T-cell (primary cell): ENCODE data around the gene VSTM4. TPM values are rescaled to one million over a fixed set of nuclear protein-coding genes. Genes with fewer than 3 reads are reported as not detected.

ENCODE experiments used
- ATAC-seq, 4 experiments: fragments of 200-7000 bp in 3 of 4; fragments of 150-1000 bp in 1 of 4; cut with Tn5 transposase; replicated peaks in 1 of 4; 1 replicate in 3 of 4; 2 replicates in 1 of 4; pipeline ENCODE4 v1.10.0; 2021; ENCODE audit warnings: moderate library complexity in 3 of 4, mild to moderate bottlenecking in 2 of 4, moderate number of reproducible peaks in 1 of 4
- CTCF ChIA-PET, 2 donors: fragments of 300-600 bp; sonication (Branson Sonifier 250); formaldehyde crosslinking; loops; one replicate each; lab custom pipeline; 2022; ENCODE audit warnings: antibody characterized with exemption in 2 of 2; lab: Charles Lee
- POLR2A ChIA-PET, 2 donors: fragments of 300-600 bp; sonication (Branson Sonifier 250); formaldehyde crosslinking; loops; one replicate each; lab custom pipeline; 2022; ENCODE audit warnings: antibody characterized with exemption in 2 of 2; lab: Charles Lee
- DNase-seq, 35 experiments: peaks; one replicate each; pipeline versions ENCODE4 v3.0.0 to v3.0.0-alpha.2; 2013 to 2023
- H3K27ac ChIP-seq: one replicate; pipeline ENCODE4 v1.5.1; 2013; ENCODE audit warnings: low read length
- H3K27me3 ChIP-seq, 2 experiments: replicated peaks in 1 of 2; 1 replicate in 1 of 2; 2 replicates in 1 of 2; pipeline versions ENCODE4 v1.6.1 to v1.7.0; 2013; ENCODE audit warnings: low read length in 1 of 2, mixed read lengths in 1 of 2; ENCODE audit not compliant: control insufficient read depth in 2 of 2, insufficient read depth in 2 of 2; ENCODE audit errors: extremely low read depth in 1 of 2
- H3K36me3 ChIP-seq, 2 donors: 1 replicate in 1 of 2; 2 replicates in 1 of 2; pipeline versions ENCODE4 v1.6.1 to v1.7.0; 2013; ENCODE audit warnings: low read length in 1 of 2; ENCODE audit not compliant: control insufficient read depth in 2 of 2, insufficient read depth in 1 of 2; ENCODE audit errors: extremely low read depth in 1 of 2
- H3K4me1 ChIP-seq, 2 experiments: 1 replicate in 1 of 2; 2 replicates in 1 of 2; pipeline versions ENCODE4 v1.6.1 to v1.7.0; 2013; ENCODE audit warnings: low read length in 2 of 2, mixed read lengths in 1 of 2; ENCODE audit not compliant: insufficient read depth in 2 of 2, control insufficient read depth in 1 of 2; ENCODE audit errors: extremely low read depth in 1 of 2
- H3K4me3 ChIP-seq, 2 donors: 1 replicate in 1 of 2; 2 replicates in 1 of 2; pipeline versions ENCODE4 v1.5.1 to v1.7.0; 2013; ENCODE audit warnings: mild to moderate bottlenecking in 2 of 2, low read length in 1 of 2, moderate library complexity in 1 of 2; ENCODE audit not compliant: control insufficient read depth in 1 of 2; ENCODE audit errors: extremely low read depth in 1 of 2
- H3K9me3 ChIP-seq: 2 replicates; pipeline ENCODE4 v1.7.0; 2013
- H3K27ac Mint-ChIP-seq, 2 donors: one replicate each; pipeline ENCODE4 v1.8.0; 2020 to 2021; ENCODE audit warnings: mild to moderate bottlenecking in 2 of 2, mixed read lengths in 2 of 2
- H3K27me3 Mint-ChIP-seq, 2 donors: one replicate each; pipeline ENCODE4 v1.8.0; 2021 to 2022; ENCODE audit warnings: mixed read lengths in 2 of 2
- H3K36me3 Mint-ChIP-seq: one replicate; pipeline ENCODE4 v1.8.0; 2021; ENCODE audit warnings: mixed read lengths
- H3K4me1 Mint-ChIP-seq, 3 donors: one replicate each; pipeline ENCODE4 v1.8.0; 2020 to 2022; ENCODE audit warnings: mixed read lengths in 3 of 3, mild to moderate bottlenecking in 1 of 3
- H3K4me3 Mint-ChIP-seq, 3 donors: one replicate each; pipeline ENCODE4 v1.8.0; 2020 to 2022; ENCODE audit warnings: mild to moderate bottlenecking in 3 of 3, mixed read lengths in 3 of 3, moderate library complexity in 3 of 3
- H3K9me3 Mint-ChIP-seq, 3 donors: one replicate each; pipeline ENCODE4 v1.8.0; 2020 to 2022; ENCODE audit warnings: mixed read lengths in 3 of 3
- WGBS: methylation state at CpG from one replicate; pipeline ENCODE4 v1.1.5; 2013; ENCODE audit warnings: missing lambda C conversion rate; ENCODE audit not compliant: insufficient coverage; 5-methylcytosine and 5-hydroxymethylcytosine counted together
- total RNA-seq, 35 experiments: library from RNA in 6 of 35; stranded (reverse) in 6 of 35; fragments of 120-200 nt in 1 of 35; gene quantifications; one replicate each; pipeline versions ENCODE4 v1.2.1 to v1.2.4 and lab custom pipeline; 2013 to 2026

The VSTM4 gene
- total RNA-seq, 5 donors from 2014 or later (not counting 1 experiment from before 2014, with no cell fraction given), result 0.09 to 0.19 (median 0.10) TPM; not detected in 2

GRCh38 chr10:48974510-48975156, 140.7 kb downstream of the VSTM4 start:
- Mint-ChIP-seq H3K4me3 (no peak overlapping the region), H3K9me3 (no peaks in the 10 kb centered on the region), H3K27ac (no peak overlapping the region), H3K27me3 (peaks cover 0 to 6% of the 10 kb centered on the region in 2 donors), H3K36me3 (no peaks in the 10 kb centered on the region), H3K4me1 (no peaks in the 10 kb centered on the region)
- Histone ChIP-seq H3K36me3 (peaks cover 0 to 3% of the 10 kb centered on the region in 2 donors), H3K4me1 (no peaks in the 10 kb centered on the region), H3K4me3 (no peak overlapping the region), H3K27me3 (peaks cover 0 to 15% of the 10 kb centered on the region in 2 experiments), H3K27ac (no peak overlapping the region), H3K9me3 (no peaks in the 10 kb centered on the region)
- no peak for DNase-seq
- no peak for ATAC-seq
- POLR2A ChIA-PET, result no interaction called here
- CTCF ChIA-PET, result no interaction called here
- WGBS, result 93% methylated on average over 10 of the region's 12 CpGs

- ATAC-seq, result no peak
- H3K4me1 Mint-ChIP-seq, result no peaks in the 10 kb centered on the region
- H3K9me3 Mint-ChIP-seq, result no peaks in the 10 kb centered on the region
- no peak for DNase-seq
- H3K4me1 ChIP-seq, result no peaks in the 10 kb centered on the region
- H3K27me3 ChIP-seq, result peaks cover 0 to 24% of the 10 kb centered on the region in 2 experiments
- H3K4me3 Mint-ChIP-seq, result no peak overlapping the region
- H3K27ac Mint-ChIP-seq, result no peak overlapping the region
- no peak overlapping the region for H3K4me3 ChIP-seq
- CTCF ChIA-PET, result no interaction called here
- H3K9me3 ChIP-seq, result no peaks in the 10 kb centered on the region
- H3K27me3 Mint-ChIP-seq, result peaks cover 0 to 6% of the 10 kb centered on the region in 2 donors
- POLR2A ChIA-PET, result no interaction called here
- peaks cover 0 to 3% of the 10 kb centered on the region in 2 donors for H3K36me3 ChIP-seq
- no peak overlapping the region for H3K27ac ChIP-seq
- no peaks in the 10 kb centered on the region for H3K36me3 Mint-ChIP-seq
- WGBS, result 94% methylated on average over 4 of the region's 5 CpGs
Measured at GRCh38 chr10:48973065-48973464, 142.3 kb downstream of the VSTM4 start.

GRCh38 chr10:48970654-48971053, 144.7 kb downstream of the VSTM4 start:
- ATAC-seq, result no peak

GRCh38 chr10:48970046-48970445, 145.3 kb downstream of the VSTM4 start:
- ATAC-seq, result no peak

More at GRCh38 chr10:48970654-48971053, 144.7 kb downstream of the VSTM4 start:
- ChIA-PET CTCF (interaction anchor here in 1 of 2 donors (0.7 kb wide), 1 partner anchor 17 kb away, joined by 3 read pairs; no protein-coding TSS in a partner anchor), POLR2A (no interaction called here)
- peaks cover 0 to 24% of the 10 kb centered on the region in 2 experiments for H3K27me3 ChIP-seq
- Mint-ChIP-seq H3K27me3 (peaks cover 4 to 7% of the 10 kb centered on the region in 2 donors), H3K27ac (no peak overlapping the region), H3K4me1 (no peaks in the 10 kb centered on the region), H3K36me3 (no peaks in the 10 kb centered on the region), H3K4me3 (no peak overlapping the region), H3K9me3 (no peaks in the 10 kb centered on the region)
- no peak for DNase-seq
- H3K4me1 ChIP-seq, result no peaks in the 10 kb centered on the region
- no peaks in the 10 kb centered on the region for H3K9me3 ChIP-seq
- peaks cover 0 to 3% of the 10 kb centered on the region in 2 donors for H3K36me3 ChIP-seq
- no peak overlapping the region for H3K4me3 ChIP-seq
- no peak overlapping the region for H3K27ac ChIP-seq
- no CpG with 5 or more reads among the region's 4 CpGs for WGBS

GRCh38 chr10:48968036-48968435, 147.3 kb downstream of the VSTM4 start:
- H3K9me3 ChIP-seq, result no peaks in the 10 kb centered on the region
- 89% methylated on average over 3 of the region's 3 CpGs for WGBS
- DNase-seq (no peak), ATAC-seq (no peak)
- Mint-ChIP-seq H3K27ac (no peak overlapping the region), H3K9me3 (no peaks in the 10 kb centered on the region), H3K27me3 (peaks cover 4 to 8% of the 10 kb centered on the region in 2 donors), H3K36me3 (no peaks in the 10 kb centered on the region), H3K4me3 (no peak overlapping the region), H3K4me1 (no peaks in the 10 kb centered on the region)
- H3K4me1 ChIP-seq, result no peaks in the 10 kb centered on the region
- peaks cover 0 to 2% of the 10 kb centered on the region in 2 donors for H3K36me3 ChIP-seq
- POLR2A ChIA-PET, result no interaction called here
- peaks cover 0 to 14% of the 10 kb centered on the region in 2 experiments for H3K27me3 ChIP-seq
- no peak overlapping the region for H3K4me3 ChIP-seq
- CTCF ChIA-PET, result no interaction called here
- no peak overlapping the region for H3K27ac ChIP-seq

More at GRCh38 chr10:48970046-48970445, 145.3 kb downstream of the VSTM4 start:
- Histone ChIP-seq H3K4me3 (no peak overlapping the region), H3K27me3 (peaks cover 0 to 22% of the 10 kb centered on the region in 2 experiments), H3K4me1 (no peaks in the 10 kb centered on the region), H3K9me3 (no peaks in the 10 kb centered on the region), H3K36me3 (peaks cover 0 to 3% of the 10 kb centered on the region in 2 donors), H3K27ac (no peak overlapping the region)
- CTCF ChIA-PET, result no interaction called here
- 95% methylated on average over 6 of the region's 14 CpGs for WGBS
- Mint-ChIP-seq H3K4me3 (no peak overlapping the region), H3K27ac (no peak overlapping the region), H3K27me3 (peaks cover 4 to 8% of the 10 kb centered on the region in 2 donors), H3K36me3 (no peaks in the 10 kb centered on the region), H3K4me1 (no peaks in the 10 kb centered on the region), H3K9me3 (no peaks in the 10 kb centered on the region)
- DNase-seq, result no peak
- POLR2A ChIA-PET, result no interaction called here

GRCh38 chr10:48965460-48965859, 149.9 kb downstream of the VSTM4 start:
- no peaks in the 10 kb centered on the region for H3K36me3 Mint-ChIP-seq
- no peaks in the 10 kb centered on the region for H3K36me3 ChIP-seq
- 80% methylated on average over 1 of the region's 4 CpGs for WGBS

More at GRCh38 chr10:48965460-48965859, 149.9 kb downstream of the VSTM4 start:
- Mint-ChIP-seq H3K4me1 (no peaks in the 10 kb centered on the region), H3K27me3 (peaks cover 4 to 5% of the 10 kb centered on the region in 2 donors), H3K27ac (no peak overlapping the region), H3K4me3 (no peak overlapping the region), H3K9me3 (no peaks in the 10 kb centered on the region)
- H3K9me3 ChIP-seq, result no peaks in the 10 kb centered on the region
- H3K27me3 ChIP-seq, result peaks cover 0 to 14% of the 10 kb centered on the region in 2 experiments
- H3K4me3 ChIP-seq, result no peak overlapping the region
- ChIA-PET CTCF (no interaction called here), POLR2A (no interaction called here)
- DNase-seq (no peak), ATAC-seq (no peak)
- H3K4me1 ChIP-seq, result no peaks in the 10 kb centered on the region
- H3K27ac ChIP-seq, result no peak overlapping the region
